Measurements from ENCODE around the gene TRIO. TPM values are rescaled to one million over a fixed set of nuclear protein-coding genes. Genes with fewer than 3 reads are reported as not detected.

TRIO gene
- polyA plus RNA-seq, 1 donor (not counting 4 experiments of a cell fraction or from before 2014, with no cell fraction given), result 57.2 TPM

GRCh38 chr5:14218897-14219573 is 75.9 kb downstream of the TRIO start:
- Histone ChIP-seq H3K36me3 (ENCODE audit: control insufficient read depth in 2 of 2, extremely low read depth in 1 of 2, insufficient read depth in 2 of 2, low read length in 2 of 2) (peaks cover 0 to 3% of the 10 kb centered on the region in 2 experiments), H3K4me2 (ENCODE audit: control insufficient read depth, extremely low read depth, insufficient read depth, low read depth, low read length) (no peak overlapping the region), H3K4me1 (ENCODE audit: control insufficient read depth, extremely low read depth, insufficient read depth, low read length) (peaks cover 23% of the 10 kb centered on the region), H3K4me3 (ENCODE audit: control insufficient read depth in 2 of 3, extremely low read depth in 1 of 3, insufficient read depth in 2 of 3, low read depth in 1 of 3, low read length in 3 of 3) (no peak overlapping the region), H3K27ac (ENCODE audit: control insufficient read depth, insufficient read depth, low read length) (no peak overlapping the region), H3K9ac (ENCODE audit: control insufficient read depth, extremely low read depth, insufficient read depth, low read length) (no peak overlapping the region), H3K9me3 (ENCODE audit: control insufficient read depth, low read depth, low read length) (no peaks in the 10 kb centered on the region), H4K20me1 (ENCODE audit: control insufficient read depth, extremely low read depth, insufficient read depth, low read length) (peaks cover 13% of the 10 kb centered on the region), H2AFZ (ENCODE audit: control insufficient read depth, low read length) (no peak overlapping the region), H3K79me2 (ENCODE audit: control insufficient read depth, insufficient read depth, low read length) (peaks cover 100% of the 10 kb centered on the region), H3K27me3 (ENCODE audit: control insufficient read depth, extremely low read depth, insufficient read depth, low read length) (no peaks in the 10 kb centered on the region), H3K9me1 (ENCODE audit: control insufficient read depth, extremely low read depth, insufficient read depth, low read length) (peaks cover 3% of the 10 kb centered on the region)
- TF ChIP-seq EZH2 (IDR thresholded peaks at IDR 0.05; ENCODE audit: low read length) (no peak), CTCF (optimal IDR thresholded peaks at IDR 0.05 in 1 of 3, IDR thresholded peaks at IDR 0.05 in 1 of 3, conservative IDR thresholded peaks at IDR 0.05 in 1 of 3; ENCODE audit: extremely low read depth in 1 of 3, insufficient read depth in 2 of 3, low read length in 3 of 3) (no peak)
- dilution Hi-C loops (cut with MboI; ENCODE audit: extremely low pct_ligation_motif_present, low sequenced_read_pairs), result no loop called here
- DNase-seq (ENCODE audit: low read depth, low spot score) (no peak), FAIRE-seq (no peak)

- no peak overlapping the region for H3K27ac ChIP-seq (ENCODE audit: control insufficient read depth, insufficient read depth, low read length)
- no peak overlapping the region for H3K9ac ChIP-seq (ENCODE audit: control insufficient read depth, extremely low read depth, insufficient read depth, low read length)
- H3K9me1 ChIP-seq (ENCODE audit: control insufficient read depth, extremely low read depth, insufficient read depth, low read length), result peaks cover 3% of the 10 kb centered on the region
- H4K20me1 ChIP-seq (ENCODE audit: control insufficient read depth, extremely low read depth, insufficient read depth, low read length), result peaks cover 17% of the 10 kb centered on the region
- H2AFZ ChIP-seq (ENCODE audit: control insufficient read depth, low read length), result no peak overlapping the region
- no peaks in the 10 kb centered on the region for H3K9me3 ChIP-seq (ENCODE audit: control insufficient read depth, low read depth, low read length)
- H3K4me1 ChIP-seq (ENCODE audit: control insufficient read depth, extremely low read depth, insufficient read depth, low read length), result peaks cover 16% of the 10 kb centered on the region
- H3K36me3 ChIP-seq (ENCODE audit: control insufficient read depth in 2 of 2, extremely low read depth in 1 of 2, insufficient read depth in 2 of 2, low read length in 2 of 2), result peaks cover 0 to 3% of the 10 kb centered on the region in 2 experiments
- H3K4me3 ChIP-seq (ENCODE audit: control insufficient read depth in 2 of 3, extremely low read depth in 1 of 3, insufficient read depth in 2 of 3, low read depth in 1 of 3, low read length in 3 of 3), result no peak overlapping the region
- FAIRE-seq (no peak), DNase-seq (ENCODE audit: low read depth, low spot score) (no peak)
- no peak for TF ChIP-seq EZH2 (IDR thresholded peaks at IDR 0.05; ENCODE audit: low read length)
- no peak for TF ChIP-seq CTCF (optimal IDR thresholded peaks at IDR 0.05 in 1 of 3, IDR thresholded peaks at IDR 0.05 in 1 of 3, conservative IDR thresholded peaks at IDR 0.05 in 1 of 3; ENCODE audit: extremely low read depth in 1 of 3, insufficient read depth in 2 of 3, low read length in 3 of 3)
- H3K79me2 ChIP-seq (ENCODE audit: control insufficient read depth, insufficient read depth, low read length), result peaks cover 100% of the 10 kb centered on the region
- H3K4me2 ChIP-seq (ENCODE audit: control insufficient read depth, extremely low read depth, insufficient read depth, low read depth, low read length), result no peak overlapping the region
- no peaks in the 10 kb centered on the region for H3K27me3 ChIP-seq (ENCODE audit: control insufficient read depth, extremely low read depth, insufficient read depth, low read length)
- dilution Hi-C loops (cut with MboI; ENCODE audit: extremely low pct_ligation_motif_present, low sequenced_read_pairs), result no loop called here
These were observed 76.8 kb downstream of the TRIO start for GRCh38 chr5:14219800-14220512.

Measured in keratinocyte (primary cell).